Measurements from ENCODE around the gene CFAP97D2.

The CFAP97D2 gene

GRCh38 chr13:114227528-114227927 is 48.5 kb downstream of the CFAP97D2 start:
- intact Hi-C loops (cut with DNase I; ENCODE audit: low total_unique reads): loop anchor here (2.0 kb wide), 1 partner anchor 279 kb away; no protein-coding TSS in a partner anchor
- H3K4me1 ChIP-seq: peaks cover 0 to 9% (median 2%) of the 10 kb centered on the region in 4 donors

GRCh38 chr13:114228176-114228575 is 49.1 kb downstream of the CFAP97D2 start:
- H3K27me3 ChIP-seq: peaks cover 0 to 16% of the 10 kb centered on the region in 2 donors
- no peak for DNase-seq
- H3K9me3 ChIP-seq: no peaks in the 10 kb centered on the region
- intact Hi-C loops (cut with DNase I; ENCODE audit: low total_unique reads): no loop called here
- no peaks in the 10 kb centered on the region for H3K36me3 ChIP-seq
- H3K27ac ChIP-seq: no peak overlapping the region
- H3K4me3 ChIP-seq: no peak overlapping the region
- TF ChIP-seq CTCF (IDR thresholded peaks at IDR 0.05): no peak
- H3K4me1 ChIP-seq: peaks cover 0 to 9% (median 2%) of the 10 kb centered on the region in 4 donors

More at GRCh38 chr13:114227528-114227927, 48.5 kb downstream of the CFAP97D2 start:
- no peak for TF ChIP-seq CTCF (IDR thresholded peaks at IDR 0.05)
- no peaks in the 10 kb centered on the region for H3K9me3 ChIP-seq
- no peak overlapping the region for H3K27ac ChIP-seq
- H3K36me3 ChIP-seq: no peaks in the 10 kb centered on the region
- peaks cover 0 to 16% of the 10 kb centered on the region in 2 donors for H3K27me3 ChIP-seq
- DNase-seq: no peak
- no peak overlapping the region for H3K4me3 ChIP-seq

GRCh38 chr13:114229506-114229905 is 50.4 kb downstream of the CFAP97D2 start:
- H3K9me3 ChIP-seq: no peaks in the 10 kb centered on the region
- intact Hi-C loops (cut with DNase I; ENCODE audit: low total_unique reads): no loop called here
- no peaks in the 10 kb centered on the region for H3K36me3 ChIP-seq
- H3K27me3 ChIP-seq: peaks cover 0 to 16% of the 10 kb centered on the region in 2 donors
- peaks cover 0 to 10% (median 5%) of the 10 kb centered on the region in 4 donors for H3K4me1 ChIP-seq
- no peak for TF ChIP-seq CTCF (IDR thresholded peaks at IDR 0.05)
- no peak overlapping the region for H3K27ac ChIP-seq
- no peak for DNase-seq
- H3K4me3 ChIP-seq: no peak overlapping the region

- Histone ChIP-seq H3K27me3 (peaks cover 0 to 16% of the 10 kb centered on the region in 2 donors), H3K4me1 (peaks cover 0 to 10% (median 5%) of the 10 kb centered on the region in 4 donors), H3K27ac (no peak overlapping the region), H3K36me3 (no peaks in the 10 kb centered on the region), H3K4me3 (no peak overlapping the region), H3K9me3 (no peaks in the 10 kb centered on the region)
- DNase-seq: no peak
- TF ChIP-seq CTCF (IDR thresholded peaks at IDR 0.05): no peak
- intact Hi-C loops (cut with DNase I; ENCODE audit: low total_unique reads): no loop called here
Measured at GRCh38 chr13:114230117-114230516, 51.1 kb downstream of the CFAP97D2 start.

- Histone ChIP-seq H3K27me3 (peaks cover 0 to 16% of the 10 kb centered on the region in 2 donors), H3K4me1 (peaks cover 0 to 13% (median 6%) of the 10 kb centered on the region in 4 donors), H3K27ac (no peak overlapping the region), H3K36me3 (no peaks in the 10 kb centered on the region), H3K4me3 (no peak overlapping the region), H3K9me3 (no peaks in the 10 kb centered on the region)
- no peak for DNase-seq
- TF ChIP-seq CTCF (IDR thresholded peaks at IDR 0.05): no peak
- intact Hi-C loops (cut with DNase I; ENCODE audit: low total_unique reads): no loop called here
Measured at GRCh38 chr13:114230575-114230974, 51.5 kb downstream of the CFAP97D2 start.

GRCh38 chr13:114231886-114232285 is 52.8 kb downstream of the CFAP97D2 start:
- DNase-seq: no peak
- intact Hi-C loops (cut with DNase I; ENCODE audit: low total_unique reads): no loop called here
- H3K9me3 ChIP-seq: no peaks in the 10 kb centered on the region
- H3K27ac ChIP-seq: no peak overlapping the region
- no peak overlapping the region for H3K4me3 ChIP-seq
- peaks cover 0 to 22% (median 9%) of the 10 kb centered on the region in 4 donors for H3K4me1 ChIP-seq
- H3K36me3 ChIP-seq: peaks cover 0 to 4% (median under 1%) of the 10 kb centered on the region in 3 donors
- peaks cover 0 to 16% of the 10 kb centered on the region in 2 donors for H3K27me3 ChIP-seq
- TF ChIP-seq CTCF (IDR thresholded peaks at IDR 0.05): no peak

Data from tibial artery (tissue), 4 donors.